Caco-2 (cell line): Measurements from ENCODE around the gene KRT79. TPM values are rescaled to one million over a fixed set of nuclear protein-coding genes. Genes with fewer than 3 reads are reported as not detected.
A peak's percentile ranks its signal among the peaks of the same experiment; 100 is the strongest.

Experiments
- BruUV-seq: library from RNA; stranded (reverse); fragments of 400-500 nt; replicated peaks from 2 replicates; lab custom pipeline; 2021; lab: Mats Ljungman, UMichigan
- CTCF ChIA-PET: fragments of 300-600 bp; sonication (Branson Sonifier 250); formaldehyde crosslinking; loops from one replicate; lab custom pipeline; 2022; ENCODE audit warnings: antibody characterized with exemption; lab: Charles Lee
- POLR2A ChIA-PET: fragments of 300-600 bp; sonication (Branson Sonifier 250); formaldehyde crosslinking; loops from one replicate; lab custom pipeline; 2022; ENCODE audit warnings: antibody characterized with exemption; lab: Charles Lee
- DNase-seq, 2 experiments: peaks; one replicate each; pipeline versions ENCODE4 v3.0.0 to v3.0.0-alpha.2; 2020 to 2022
- H3K27me3 ChIP-seq: replicated peaks from 2 replicates; pipeline ENCODE4 v1.6.0; 2011; ENCODE audit warnings: low read length; ENCODE audit not compliant: control insufficient read depth, insufficient read depth
- H3K36me3 ChIP-seq: 2 replicates; pipeline ENCODE4 v1.5.1; 2011; ENCODE audit warnings: low read length; ENCODE audit not compliant: control insufficient read depth, insufficient read depth
- H3K4me1 ChIP-seq: fragments of 250-450 bp; sonication (Bioruptor Pico); 2 replicates; pipeline ENCODE4 v1.5.1; 2020; ENCODE audit warnings: mild to moderate bottlenecking
- H3K4me3 ChIP-seq: 2 replicates; pipeline ENCODE4 v1.5.1; 2011; ENCODE audit warnings: low read depth, mild to moderate bottlenecking, control low read depth, low read length
- H3K9me3 ChIP-seq: fragments of 250-450 bp; sonication (Bioruptor Pico); 2 replicates; pipeline ENCODE4 v1.5.1; 2020; ENCODE audit warnings: mild to moderate bottlenecking, moderate library complexity
- H3K27ac Mint-ChIP-seq: one replicate; pipeline ENCODE4 v1.8.0; 2022; ENCODE audit warnings: mixed read lengths; ENCODE audit not compliant: unreplicated experiment
- H3K27me3 Mint-ChIP-seq: one replicate; pipeline ENCODE4 v1.8.0; 2022; ENCODE audit warnings: mixed read lengths; ENCODE audit not compliant: insufficient read depth, unreplicated experiment
- H3K36me3 Mint-ChIP-seq: one replicate; pipeline ENCODE4 v1.8.0; 2022; ENCODE audit warnings: mild to moderate bottlenecking, mixed read lengths; ENCODE audit not compliant: insufficient read depth, unreplicated experiment
- H3K4me1 Mint-ChIP-seq: one replicate; pipeline ENCODE4 v1.8.0; 2022; ENCODE audit warnings: low read depth, mixed read lengths; ENCODE audit not compliant: unreplicated experiment
- H3K4me3 Mint-ChIP-seq: one replicate; pipeline ENCODE4 v1.8.0; 2022; ENCODE audit warnings: mild to moderate bottlenecking, moderate library complexity, mixed read lengths; ENCODE audit not compliant: unreplicated experiment
- H3K9me3 Mint-ChIP-seq: one replicate; pipeline ENCODE4 v1.8.0; 2022; ENCODE audit warnings: mixed read lengths; ENCODE audit not compliant: unreplicated experiment
- intact Hi-C: fragments of 100-400 bp; cut with micrococcal nuclease; formaldehyde crosslinking; loops from one replicate; pipeline ENCODE4 v1.10.0; 2022; ENCODE audit not compliant: unreplicated experiment
- total RNA-seq: library from RNA; stranded (reverse); gene quantifications from 2 replicates; pipeline ENCODE4 v1.2.3, GENCODE V29; 2022
- TF ChIP-seq, protein P1 (sequence below), 2 experiments: fragments of 200-600 bp in 1 of 2; IDR thresholded peaks; 1 replicate in 1 of 2; 2 replicates in 1 of 2; pipeline versions ENCODE4 v1.5.1 to v1.8.0; 2011 to 2022; ENCODE audit warnings: antibody characterized with exemption in 1 of 2, control low read depth in 1 of 2, inconsistent platforms in 1 of 2, low read depth in 1 of 2, low read length in 1 of 2, mild to moderate bottlenecking in 1 of 2, moderate library complexity in 1 of 2; ENCODE audit not compliant: insufficient read depth in 1 of 2, severe bottlenecking in 1 of 2, unreplicated experiment in 1 of 2

KRT79 gene
- total RNA-seq, 1 experiment from 2014 or later, result not detected

- CTCF ChIA-PET, result no interaction called here
- peaks cover 32% of the 10 kb centered on the region for H3K4me1 Mint-ChIP-seq
- no TSS peak for BruUV-seq
Measured at GRCh38 chr12:52872644-52873389, 38.7 kb upstream of the KRT79 start.

DNA sequence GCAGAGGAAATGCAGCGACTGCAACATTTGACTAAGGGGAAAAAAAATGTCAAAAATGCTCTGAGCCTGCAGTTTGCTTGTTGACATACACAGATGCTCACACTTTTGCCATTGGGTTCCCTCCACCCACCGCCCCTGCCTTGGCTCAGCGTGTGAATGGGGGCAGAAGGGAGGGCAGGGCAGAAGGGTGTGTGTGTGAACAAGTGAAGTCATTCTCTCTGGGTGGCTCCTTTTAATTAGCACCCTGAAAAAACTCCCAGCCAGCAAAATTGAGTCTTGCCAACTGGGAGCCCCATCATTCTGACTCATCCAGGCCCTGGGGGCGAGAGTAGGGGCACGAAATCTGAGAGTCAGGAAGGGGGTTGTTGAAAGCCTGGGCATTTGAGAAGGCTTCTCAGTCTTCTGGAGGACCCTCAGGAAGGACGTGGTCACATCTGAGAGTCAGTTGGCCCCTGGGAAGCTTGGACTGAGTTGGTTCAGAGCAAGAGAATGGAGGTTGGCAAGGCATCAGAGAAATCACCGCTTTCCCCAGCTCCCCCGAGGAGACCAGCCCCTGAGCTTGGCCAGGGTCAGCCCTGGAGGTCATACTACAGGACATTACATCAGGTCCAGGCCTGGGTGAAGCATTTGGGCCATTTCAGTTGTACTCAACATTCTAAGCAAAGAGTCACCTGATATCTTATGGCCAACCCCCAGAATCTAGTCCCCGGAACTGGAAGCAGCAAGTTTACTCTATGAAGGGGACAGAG lies 37.4 kb upstream of the KRT79 start:
- TF ChIP-seq, protein P1, sequence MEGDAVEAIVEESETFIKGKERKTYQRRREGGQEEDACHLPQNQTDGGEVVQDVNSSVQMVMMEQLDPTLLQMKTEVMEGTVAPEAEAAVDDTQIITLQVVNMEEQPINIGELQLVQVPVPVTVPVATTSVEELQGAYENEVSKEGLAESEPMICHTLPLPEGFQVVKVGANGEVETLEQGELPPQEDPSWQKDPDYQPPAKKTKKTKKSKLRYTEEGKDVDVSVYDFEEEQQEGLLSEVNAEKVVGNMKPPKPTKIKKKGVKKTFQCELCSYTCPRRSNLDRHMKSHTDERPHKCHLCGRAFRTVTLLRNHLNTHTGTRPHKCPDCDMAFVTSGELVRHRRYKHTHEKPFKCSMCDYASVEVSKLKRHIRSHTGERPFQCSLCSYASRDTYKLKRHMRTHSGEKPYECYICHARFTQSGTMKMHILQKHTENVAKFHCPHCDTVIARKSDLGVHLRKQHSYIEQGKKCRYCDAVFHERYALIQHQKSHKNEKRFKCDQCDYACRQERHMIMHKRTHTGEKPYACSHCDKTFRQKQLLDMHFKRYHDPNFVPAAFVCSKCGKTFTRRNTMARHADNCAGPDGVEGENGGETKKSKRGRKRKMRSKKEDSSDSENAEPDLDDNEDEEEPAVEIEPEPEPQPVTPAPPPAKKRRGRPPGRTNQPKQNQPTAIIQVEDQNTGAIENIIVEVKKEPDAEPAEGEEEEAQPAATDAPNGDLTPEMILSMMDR (IDR thresholded peaks at IDR 0.05; ENCODE audit: insufficient read depth in 1 of 2, low read depth in 1 of 2, low read length in 1 of 2, severe bottlenecking in 1 of 2, unreplicated experiment in 1 of 2), result no peak
- CTCF ChIA-PET, result interaction anchor here (0.9 to 1.0 kb wide), 2 partner anchors 10 to 179 kb away, joined by 3 read pairs; no protein-coding TSS in a partner anchor
- Histone ChIP-seq H3K9me3 (no peaks in the 10 kb centered on the region), H3K36me3 (no peaks in the 10 kb centered on the region), H3K4me3 (no peak overlapping the region), H3K4me1 (peaks cover 38% of the 10 kb centered on the region), H3K27me3 (no peaks in the 10 kb centered on the region)
- POLR2A ChIA-PET, result no interaction called here
- Mint-ChIP-seq H3K27ac (peak overlapping the region; percentile 53), H3K27me3 (no peaks in the 10 kb centered on the region), H3K9me3 (no peaks in the 10 kb centered on the region), H3K36me3 (no peaks in the 10 kb centered on the region), H3K4me1 (peaks cover 32% of the 10 kb centered on the region), H3K4me3 (no peak overlapping the region)
- intact Hi-C loops, result loop anchor here (5.0 kb wide), 1 partner anchor 729 kb away; no protein-coding TSS in a partner anchor
- no TSS peak for BruUV-seq
- DNase-seq, result no peak

More at GRCh38 chr12:52872644-52873389, 38.7 kb upstream of the KRT79 start:
- Mint-ChIP-seq H3K9me3 (no peaks in the 10 kb centered on the region), H3K36me3 (no peaks in the 10 kb centered on the region), H3K27ac (peak overlapping the region; percentile 76), H3K27me3 (no peaks in the 10 kb centered on the region), H3K4me3 (peak overlapping the region; percentile 80)
- no peaks in the 10 kb centered on the region for H3K9me3 ChIP-seq
- intact Hi-C loops, result loop anchor here (5.0 kb wide), 1 partner anchor 731 kb away; no protein-coding TSS in a partner anchor
- POLR2A ChIA-PET, result no interaction called here
- H3K27me3 ChIP-seq, result no peaks in the 10 kb centered on the region
- H3K4me1 ChIP-seq, result peaks cover 39% of the 10 kb centered on the region
- H3K4me3 ChIP-seq, result no peak overlapping the region
- no peak for DNase-seq
- TF ChIP-seq, protein P1 (IDR thresholded peaks at IDR 0.05; ENCODE audit: insufficient read depth in 1 of 2, low read depth in 1 of 2, low read length in 1 of 2, severe bottlenecking in 1 of 2, unreplicated experiment in 1 of 2), result no peak
- H3K36me3 ChIP-seq, result no peaks in the 10 kb centered on the region; the same call in 1 of the 2 replicates
